ENCODE measurements around the gene RPEL1. TPM values are rescaled to one million over a fixed set of nuclear protein-coding genes. Genes with fewer than 3 reads are reported as not detected.

Gene RPEL1
- total RNA-seq, 1 donor from 2014 or later, result not detected

DNA sequence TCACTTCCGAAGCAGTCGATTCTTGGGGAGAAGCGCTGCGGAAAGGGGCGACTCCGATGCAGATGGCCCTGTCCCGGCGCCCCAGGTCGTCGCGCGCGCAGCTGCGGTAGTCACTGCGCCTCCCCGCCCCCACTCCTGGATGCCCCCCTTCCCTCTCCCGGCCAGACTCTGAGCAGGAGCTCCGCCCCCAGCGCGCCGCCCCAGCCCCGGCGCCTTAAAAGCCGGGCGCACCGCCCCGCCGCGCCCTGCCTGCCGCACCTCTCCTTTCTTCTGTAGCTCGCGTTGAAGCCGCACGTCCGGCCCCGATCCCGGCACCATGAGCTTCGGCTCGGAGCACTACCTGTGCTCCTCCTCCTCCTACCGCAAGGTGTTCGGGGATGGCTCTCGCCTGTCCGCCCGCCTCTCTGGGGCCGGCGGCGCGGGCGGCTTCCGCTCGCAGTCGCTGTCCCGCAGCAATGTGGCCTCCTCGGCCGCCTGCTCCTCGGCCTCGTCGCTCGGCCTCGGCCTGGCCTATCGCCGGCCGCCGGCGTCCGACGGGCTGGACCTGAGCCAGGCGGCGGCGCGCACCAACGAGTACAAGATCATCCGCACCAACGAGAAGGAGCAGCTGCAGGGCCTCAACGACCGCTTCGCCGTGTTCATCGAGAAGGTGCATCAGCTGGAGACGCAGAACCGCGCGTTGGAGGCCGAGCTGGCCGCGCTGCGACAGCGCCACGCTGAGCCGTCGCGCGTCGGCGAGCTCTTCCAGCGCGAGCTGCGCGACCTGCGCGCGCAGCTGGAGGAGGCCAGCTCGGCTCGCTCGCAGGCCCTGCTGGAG lies 31.4 kb downstream of the RPEL1 start, which contains the start of gene INA:
Gene INA (plus strand): TSS at position 243 of the 817 bp plus-strand sequence. CDS start 74 bp downstream, at position 317.
- peak; percentile 41 for DNase-seq (ENCODE audit: low spot score)
- Mint-ChIP-seq H3K27me3 (ENCODE audit: unreplicated experiment) (peaks cover 16% of the 10 kb centered on the region), H3K36me3 (ENCODE audit: low read depth, unreplicated experiment) (peaks cover 6% of the 10 kb centered on the region), H3K9me3 (ENCODE audit: unreplicated experiment) (peaks cover 4% of the 10 kb centered on the region), H3K27ac (ENCODE audit: unreplicated experiment) (no peak within 1 kb of the TSS), H3K4me1 (ENCODE audit: unreplicated experiment) (peaks cover 10% of the 10 kb centered on the region), H3K4me3 (ENCODE audit: unreplicated experiment) (no peak within 1 kb of the TSS)
- TF ChIP-seq, protein P1, sequence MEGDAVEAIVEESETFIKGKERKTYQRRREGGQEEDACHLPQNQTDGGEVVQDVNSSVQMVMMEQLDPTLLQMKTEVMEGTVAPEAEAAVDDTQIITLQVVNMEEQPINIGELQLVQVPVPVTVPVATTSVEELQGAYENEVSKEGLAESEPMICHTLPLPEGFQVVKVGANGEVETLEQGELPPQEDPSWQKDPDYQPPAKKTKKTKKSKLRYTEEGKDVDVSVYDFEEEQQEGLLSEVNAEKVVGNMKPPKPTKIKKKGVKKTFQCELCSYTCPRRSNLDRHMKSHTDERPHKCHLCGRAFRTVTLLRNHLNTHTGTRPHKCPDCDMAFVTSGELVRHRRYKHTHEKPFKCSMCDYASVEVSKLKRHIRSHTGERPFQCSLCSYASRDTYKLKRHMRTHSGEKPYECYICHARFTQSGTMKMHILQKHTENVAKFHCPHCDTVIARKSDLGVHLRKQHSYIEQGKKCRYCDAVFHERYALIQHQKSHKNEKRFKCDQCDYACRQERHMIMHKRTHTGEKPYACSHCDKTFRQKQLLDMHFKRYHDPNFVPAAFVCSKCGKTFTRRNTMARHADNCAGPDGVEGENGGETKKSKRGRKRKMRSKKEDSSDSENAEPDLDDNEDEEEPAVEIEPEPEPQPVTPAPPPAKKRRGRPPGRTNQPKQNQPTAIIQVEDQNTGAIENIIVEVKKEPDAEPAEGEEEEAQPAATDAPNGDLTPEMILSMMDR (IDR thresholded peaks at IDR 0.05; ENCODE audit: unreplicated experiment), result no peak

DNA sequence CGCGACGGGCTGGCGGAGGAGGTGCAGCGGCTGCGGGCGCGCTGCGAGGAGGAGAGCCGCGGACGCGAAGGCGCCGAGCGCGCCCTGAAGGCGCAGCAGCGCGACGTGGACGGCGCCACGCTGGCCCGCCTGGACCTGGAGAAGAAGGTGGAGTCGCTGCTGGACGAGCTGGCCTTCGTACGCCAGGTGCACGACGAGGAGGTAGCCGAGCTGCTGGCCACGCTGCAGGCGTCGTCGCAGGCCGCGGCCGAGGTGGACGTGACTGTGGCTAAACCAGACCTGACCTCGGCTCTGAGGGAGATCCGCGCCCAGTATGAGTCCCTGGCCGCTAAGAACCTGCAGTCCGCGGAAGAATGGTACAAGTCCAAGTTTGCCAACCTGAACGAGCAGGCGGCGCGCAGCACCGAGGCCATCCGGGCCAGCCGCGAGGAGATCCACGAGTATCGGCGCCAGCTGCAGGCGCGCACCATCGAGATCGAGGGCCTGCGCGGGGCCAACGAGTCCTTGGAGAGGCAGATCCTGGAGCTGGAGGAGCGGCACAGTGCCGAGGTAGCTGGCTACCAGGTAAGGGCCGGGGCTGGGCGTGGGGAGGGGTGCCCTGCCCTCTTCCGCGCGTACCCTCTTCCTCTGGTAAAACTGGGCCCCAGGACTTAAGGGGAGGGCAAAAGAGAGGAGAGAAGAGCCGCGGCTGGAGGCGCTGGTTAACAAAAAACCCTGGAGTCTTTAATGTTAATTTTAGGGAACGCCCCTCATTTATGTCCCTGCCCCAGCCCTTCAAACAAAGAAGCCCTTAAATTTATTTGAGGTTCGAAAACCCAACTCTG lies 32.2 kb downstream of the RPEL1 start:
- peaks cover 16% of the 10 kb centered on the region for H3K27me3 Mint-ChIP-seq (ENCODE audit: unreplicated experiment)
- peaks cover 10% of the 10 kb centered on the region for H3K4me1 Mint-ChIP-seq (ENCODE audit: unreplicated experiment)
- H3K36me3 Mint-ChIP-seq (ENCODE audit: low read depth, unreplicated experiment), result peaks cover 6% of the 10 kb centered on the region
- DNase-seq (ENCODE audit: low spot score), result no peak
- TF ChIP-seq, protein P1 (IDR thresholded peaks at IDR 0.05; ENCODE audit: unreplicated experiment), result no peak
- peak overlapping the region; percentile 84 for H3K4me3 Mint-ChIP-seq (ENCODE audit: unreplicated experiment)
- no peak overlapping the region for H3K27ac Mint-ChIP-seq (ENCODE audit: unreplicated experiment)
- peaks cover 4% of the 10 kb centered on the region for H3K9me3 Mint-ChIP-seq (ENCODE audit: unreplicated experiment)

DNA sequence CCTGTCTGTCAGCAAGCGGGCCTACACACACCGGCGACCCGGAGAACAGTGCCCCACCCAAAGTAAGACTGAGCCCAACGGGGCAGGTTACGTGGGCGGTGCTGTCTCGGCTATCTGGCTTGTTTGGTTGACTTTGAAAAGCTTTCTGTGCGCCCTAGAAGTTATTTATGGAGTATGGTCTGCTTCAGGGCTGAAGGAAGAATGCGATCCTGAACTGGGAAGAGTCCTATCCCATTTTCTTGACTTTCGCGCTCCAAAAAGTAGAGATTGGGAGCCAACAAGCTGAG lies 32.8 kb downstream of the RPEL1 start:
- Mint-ChIP-seq H3K4me3 (ENCODE audit: unreplicated experiment) (peak overlapping the region; percentile 84), H3K9me3 (ENCODE audit: unreplicated experiment) (peaks cover 4% of the 10 kb centered on the region), H3K27me3 (ENCODE audit: unreplicated experiment) (peaks cover 16% of the 10 kb centered on the region), H3K4me1 (ENCODE audit: unreplicated experiment) (peaks cover 10% of the 10 kb centered on the region), H3K36me3 (ENCODE audit: low read depth, unreplicated experiment) (peaks cover 6% of the 10 kb centered on the region), H3K27ac (ENCODE audit: unreplicated experiment) (no peak overlapping the region)
- TF ChIP-seq, protein P1 (IDR thresholded peaks at IDR 0.05; ENCODE audit: unreplicated experiment), result no peak
- no peak for DNase-seq (ENCODE audit: low spot score)

DNA sequence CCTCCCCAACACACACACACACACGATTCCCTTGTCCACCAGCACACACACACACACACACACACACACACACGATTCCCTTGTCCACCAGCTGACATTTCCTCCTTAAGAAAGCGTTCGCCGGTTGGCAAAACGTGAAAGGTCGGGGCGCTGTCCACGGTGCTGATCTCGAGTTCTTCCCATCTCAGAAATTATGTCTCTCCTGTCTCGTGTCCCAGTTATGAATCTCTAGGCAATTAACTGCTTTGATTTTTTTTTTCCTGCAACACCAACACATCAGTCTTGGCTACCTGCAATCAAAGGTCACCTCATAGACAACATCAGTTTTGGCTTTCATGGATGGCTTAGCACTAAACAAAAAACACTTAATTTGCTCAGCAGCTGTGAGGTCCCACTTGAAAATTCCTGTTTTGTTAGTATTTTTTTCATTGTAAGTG lies 33.2 kb downstream of the RPEL1 start:
- peaks cover 4% of the 10 kb centered on the region for H3K9me3 Mint-ChIP-seq (ENCODE audit: unreplicated experiment)
- H3K4me3 Mint-ChIP-seq (ENCODE audit: unreplicated experiment), result peak overlapping the region; percentile 84
- peak; percentile 69 for DNase-seq (ENCODE audit: low spot score)
- H3K36me3 Mint-ChIP-seq (ENCODE audit: low read depth, unreplicated experiment), result peaks cover 6% of the 10 kb centered on the region
- peaks cover 10% of the 10 kb centered on the region for H3K4me1 Mint-ChIP-seq (ENCODE audit: unreplicated experiment)
- peaks cover 17% of the 10 kb centered on the region for H3K27me3 Mint-ChIP-seq (ENCODE audit: unreplicated experiment)
- no peak overlapping the region for H3K27ac Mint-ChIP-seq (ENCODE audit: unreplicated experiment)
- TF ChIP-seq, protein P1 (IDR thresholded peaks at IDR 0.05; ENCODE audit: unreplicated experiment), result no peak
